Measurements from ENCODE around the gene FSHR. TPM values are rescaled to one million over a fixed set of nuclear protein-coding genes. Genes with fewer than 3 reads are reported as not detected.

Gene FSHR
- total and polyA plus RNA-seq, 12 donors: 0.17 to 0.47 (median 0.21) TPM; not detected in 6

DNA sequence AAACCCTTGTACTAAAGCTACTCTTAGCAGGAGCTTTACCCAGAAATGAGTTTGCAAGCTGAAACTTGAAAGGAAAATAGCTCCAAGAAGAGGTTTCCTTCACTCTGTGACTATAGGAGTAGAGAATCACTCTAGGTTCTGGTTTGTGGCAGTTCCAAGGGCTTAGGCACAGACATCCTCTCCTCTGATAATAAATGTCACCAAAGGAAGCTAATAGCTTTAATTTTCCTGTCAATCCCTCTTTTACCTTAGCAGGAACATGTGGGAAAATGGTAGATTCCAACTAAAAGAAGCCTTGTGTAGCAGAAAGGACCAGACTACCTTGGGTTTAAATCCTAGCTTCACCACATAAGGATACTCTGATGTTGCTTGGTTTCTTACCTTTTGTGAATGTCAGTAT lies 104.0 kb downstream of the FSHR start:
- Histone ChIP-seq H3K9me3 (peaks cover 0 to 12% (median 2%) of the 10 kb centered on the region in 11 donors), H3K4me3 (no peak overlapping the region), H3K36me3 (no peaks in the 10 kb centered on the region), H3K27ac (no peak overlapping the region), H3K27me3 (peaks cover 0 to 19% (median 0%) of the 10 kb centered on the region in 7 donors), H3K4me1 (no peaks in the 10 kb centered on the region)
- TF ChIP-seq, protein P1, sequence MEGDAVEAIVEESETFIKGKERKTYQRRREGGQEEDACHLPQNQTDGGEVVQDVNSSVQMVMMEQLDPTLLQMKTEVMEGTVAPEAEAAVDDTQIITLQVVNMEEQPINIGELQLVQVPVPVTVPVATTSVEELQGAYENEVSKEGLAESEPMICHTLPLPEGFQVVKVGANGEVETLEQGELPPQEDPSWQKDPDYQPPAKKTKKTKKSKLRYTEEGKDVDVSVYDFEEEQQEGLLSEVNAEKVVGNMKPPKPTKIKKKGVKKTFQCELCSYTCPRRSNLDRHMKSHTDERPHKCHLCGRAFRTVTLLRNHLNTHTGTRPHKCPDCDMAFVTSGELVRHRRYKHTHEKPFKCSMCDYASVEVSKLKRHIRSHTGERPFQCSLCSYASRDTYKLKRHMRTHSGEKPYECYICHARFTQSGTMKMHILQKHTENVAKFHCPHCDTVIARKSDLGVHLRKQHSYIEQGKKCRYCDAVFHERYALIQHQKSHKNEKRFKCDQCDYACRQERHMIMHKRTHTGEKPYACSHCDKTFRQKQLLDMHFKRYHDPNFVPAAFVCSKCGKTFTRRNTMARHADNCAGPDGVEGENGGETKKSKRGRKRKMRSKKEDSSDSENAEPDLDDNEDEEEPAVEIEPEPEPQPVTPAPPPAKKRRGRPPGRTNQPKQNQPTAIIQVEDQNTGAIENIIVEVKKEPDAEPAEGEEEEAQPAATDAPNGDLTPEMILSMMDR (IDR thresholded peaks at IDR 0.05): no peak
- intact Hi-C loops (cut with DNase I): no loop called here
- no peak for DNase-seq
- ATAC-seq: no peak

DNA sequence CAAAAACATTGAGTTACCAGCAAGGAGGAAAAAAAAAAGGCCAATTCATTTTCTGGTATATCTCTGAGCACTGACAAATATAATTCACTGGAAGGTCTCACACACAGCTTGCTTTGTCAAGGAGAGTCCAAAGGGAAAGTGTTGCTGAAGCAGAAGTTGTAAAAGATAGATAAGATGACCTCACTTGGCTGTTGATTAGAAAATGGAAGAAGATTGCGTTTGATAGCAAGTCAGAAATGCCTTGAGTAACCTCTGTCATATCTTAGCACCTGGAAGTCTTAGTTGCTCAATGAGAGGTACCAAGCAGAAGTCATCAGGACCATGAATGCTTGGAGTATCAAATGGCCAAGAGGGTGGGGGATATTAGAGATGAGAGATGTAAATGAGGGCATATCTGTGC lies 105.2 kb downstream of the FSHR start:
- TF ChIP-seq, protein P1 (IDR thresholded peaks at IDR 0.05): no peak
- Histone ChIP-seq H3K27ac (no peak overlapping the region), H3K27me3 (peaks cover 0 to 19% (median 0%) of the 10 kb centered on the region in 7 donors), H3K4me1 (no peaks in the 10 kb centered on the region), H3K9me3 (peaks cover 0 to 1% (median 0%) of the 10 kb centered on the region in 11 donors), H3K4me3 (no peak overlapping the region), H3K36me3 (no peaks in the 10 kb centered on the region)
- ATAC-seq (no peak), DNase-seq (no peak)
- intact Hi-C loops (cut with DNase I): no loop called here
- 46 to 63% methylated on average over 1 of the region's 1 CpG for WGBS, 2 donors

DNA sequence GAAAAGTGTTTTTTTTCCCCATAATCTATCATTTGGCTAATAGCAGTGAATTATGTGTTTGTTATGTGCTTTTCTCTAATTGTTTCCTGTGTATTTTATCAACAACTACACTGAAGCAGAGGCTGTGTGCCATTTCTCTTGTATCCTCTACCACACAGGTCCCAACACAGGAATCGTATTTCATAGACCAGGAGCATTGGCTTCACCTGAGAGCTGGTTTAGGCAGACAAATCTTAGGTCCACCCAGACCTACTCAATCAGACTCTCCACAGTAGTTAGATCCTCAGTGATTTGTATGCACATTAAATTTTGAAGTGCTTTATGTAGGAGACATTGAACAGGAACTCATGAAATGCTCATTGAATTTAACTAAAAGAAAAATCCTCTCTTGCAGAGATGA lies 109.2 kb downstream of the FSHR start:
- Histone ChIP-seq H3K4me3 (no peak overlapping the region), H3K27me3 (peaks cover 0 to 6% (median 0%) of the 10 kb centered on the region in 7 donors), H3K27ac (no peak overlapping the region), H3K9me3 (no peaks in the 10 kb centered on the region), H3K36me3 (no peaks in the 10 kb centered on the region), H3K4me1 (no peaks in the 10 kb centered on the region)
- intact Hi-C loops (cut with DNase I): no loop called here
- ATAC-seq (no peak), DNase-seq (no peak)
- TF ChIP-seq, protein P1 (IDR thresholded peaks at IDR 0.05): no peak
- 57 to 75% methylated on average over 1 of the region's 1 CpG for WGBS, 2 donors

DNA sequence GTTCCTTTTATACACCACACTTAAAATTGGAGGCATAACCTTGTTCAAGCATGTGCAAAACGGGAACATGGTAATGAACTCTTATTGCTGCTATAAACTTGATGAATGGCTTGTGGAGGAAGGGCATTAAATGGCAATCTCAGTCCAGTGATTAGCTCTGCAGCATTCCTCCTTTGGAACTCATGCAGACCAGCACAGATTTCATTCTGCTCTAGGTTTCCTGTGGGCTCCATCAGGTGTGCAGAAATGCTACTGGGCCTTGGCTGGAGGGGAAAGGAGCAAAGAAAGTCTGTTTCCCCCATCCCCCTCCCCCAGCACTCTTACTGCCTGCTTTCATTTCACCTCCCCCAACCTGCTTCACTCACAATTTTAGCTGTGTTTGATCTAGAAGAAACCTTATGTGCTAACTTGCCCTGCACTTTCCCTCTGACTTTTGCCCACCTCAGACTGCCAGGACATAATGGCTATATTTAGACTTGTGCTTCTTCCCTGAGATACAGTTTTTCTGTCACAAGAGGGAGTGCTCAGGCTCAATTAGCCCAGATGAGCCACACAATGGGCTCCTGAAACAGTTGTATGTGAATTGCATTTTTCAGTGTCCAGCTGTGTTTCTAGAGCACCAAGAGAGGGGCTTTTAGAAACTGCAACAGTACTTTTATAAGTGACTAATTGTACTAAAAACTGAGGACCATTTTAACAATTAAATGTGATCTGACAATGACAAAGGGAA lies 109.8 kb downstream of the FSHR start:
- TF ChIP-seq, protein P1 (IDR thresholded peaks at IDR 0.05): peak in 6 of 9 donors; percentile 29 to 54 (median 36)
- Histone ChIP-seq H3K4me3 (no peak overlapping the region), H3K9me3 (no peaks in the 10 kb centered on the region), H3K36me3 (no peaks in the 10 kb centered on the region), H3K27me3 (peaks cover 0 to 6% (median 0%) of the 10 kb centered on the region in 7 donors), H3K4me1 (no peaks in the 10 kb centered on the region), H3K27ac (no peak overlapping the region)
- ATAC-seq: peak in 5 of 8 donors; percentile 57 to 82 (median 76)
- intact Hi-C loops (cut with DNase I): no loop called here
- DNase-seq: no peak
- 60% methylated on average over 1 of the region's 1 CpG for WGBS, 2 donors

Data from heart right ventricle (tissue), 16 donors.